GM19351 (cell line): ENCODE results near the gene IFT57.
"Not testable (repeated sequence)": the region's sequence is repeated elsewhere in the genome, so short reads cannot be mapped to it uniquely, and the experiment has no call there.

Experiments
- ATAC-seq: cut with Tn5 transposase; IDR thresholded peaks from one replicate; pipeline ENCODE4 v1.9.1; 2021; ENCODE audit warnings: mild to moderate bottlenecking, moderate library complexity; ENCODE audit not compliant: unreplicated experiment

The IFT57 gene

GRCh38 chr3:108221911-108222852 is at the start of gene IFT57:
Gene IFT57 (minus strand): TSS chr3:108222424. CDS start chr3:108222322, 102 bp downstream.
- peak; percentile 89 for ATAC-seq

- no peak for ATAC-seq
Observed at GRCh38 chr3:108271626-108272025, 49.4 kb upstream of the IFT57 start.

DNA sequence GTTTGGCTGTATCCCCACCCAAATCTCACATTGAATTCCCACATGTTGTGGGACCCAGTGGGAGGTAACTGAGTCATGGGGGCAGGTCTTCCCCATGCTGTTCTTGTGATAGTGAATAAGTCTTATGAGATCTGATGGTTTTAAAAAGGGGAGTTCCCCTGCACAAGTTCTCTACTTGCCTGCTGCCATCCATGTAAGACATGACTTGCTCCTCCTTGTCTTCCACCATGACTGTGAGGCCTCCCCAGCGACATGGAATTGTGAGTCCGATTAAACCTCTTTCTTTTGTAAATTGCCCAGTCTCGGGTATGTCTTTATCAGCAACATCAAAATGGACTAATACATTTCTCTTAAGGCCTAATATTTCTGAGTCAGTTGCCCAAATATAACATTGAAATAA is 46.0 kb upstream of the IFT57 start:
- not testable (repeated sequence) for ATAC-seq

- ATAC-seq: not testable (repeated sequence)
Observed at GRCh38 chr3:108264534-108265298, 42.5 kb upstream of the IFT57 start.

DNA sequence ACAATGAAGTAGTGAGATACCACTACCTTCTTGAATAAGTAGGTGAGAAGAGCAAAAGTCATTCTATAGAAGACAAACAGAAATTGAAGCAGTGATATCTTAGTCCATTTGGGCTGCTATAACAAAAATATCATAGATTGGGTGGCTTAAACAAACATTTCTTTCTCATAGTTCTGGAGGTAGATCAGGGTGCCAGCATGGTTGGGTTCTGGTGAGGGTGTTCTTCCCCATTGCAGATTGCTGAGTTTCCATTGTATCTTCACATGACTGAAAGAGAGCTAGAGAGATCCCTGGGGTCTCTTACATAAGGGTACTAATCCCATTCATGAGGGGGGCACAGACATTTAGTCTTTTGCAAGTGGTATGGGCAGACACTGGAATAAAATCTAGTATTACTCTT is 32.9 kb upstream of the IFT57 start:
- no peak for ATAC-seq

- ATAC-seq: no peak
Observed at GRCh38 chr3:108251844-108252243, 29.6 kb upstream of the IFT57 start.

- ATAC-seq: no peak
Observed at GRCh38 chr3:108251265-108251664, 29.0 kb upstream of the IFT57 start.

- ATAC-seq: no peak
Observed at GRCh38 chr3:108250626-108251025, 28.4 kb upstream of the IFT57 start.

- ATAC-seq: no peak
Observed at GRCh38 chr3:108243243-108243642, 21.0 kb upstream of the IFT57 start.

DNA sequence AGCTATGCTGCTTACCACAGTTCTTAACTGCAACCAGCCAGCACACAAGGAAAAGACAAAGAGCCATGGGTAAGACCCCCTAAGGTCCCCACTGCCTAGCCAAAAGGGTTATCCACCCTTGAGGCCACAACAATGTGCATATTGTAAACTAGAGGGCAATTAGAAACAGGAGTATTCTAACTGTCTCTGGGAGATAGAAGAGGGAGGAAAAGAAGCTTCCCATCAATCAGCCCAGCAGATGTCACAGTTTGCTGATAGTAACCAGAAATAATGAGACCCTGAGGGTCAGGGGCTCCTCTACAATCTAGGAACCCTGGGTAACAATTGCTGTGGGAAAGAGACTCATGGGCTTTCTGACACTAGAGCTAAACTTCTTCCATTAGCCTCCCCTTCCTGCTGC is 20.6 kb upstream of the IFT57 start:
- no peak for ATAC-seq

GRCh38 chr3:108241721-108242120 is 19.5 kb upstream of the IFT57 start:
- ATAC-seq: no peak

DNA sequence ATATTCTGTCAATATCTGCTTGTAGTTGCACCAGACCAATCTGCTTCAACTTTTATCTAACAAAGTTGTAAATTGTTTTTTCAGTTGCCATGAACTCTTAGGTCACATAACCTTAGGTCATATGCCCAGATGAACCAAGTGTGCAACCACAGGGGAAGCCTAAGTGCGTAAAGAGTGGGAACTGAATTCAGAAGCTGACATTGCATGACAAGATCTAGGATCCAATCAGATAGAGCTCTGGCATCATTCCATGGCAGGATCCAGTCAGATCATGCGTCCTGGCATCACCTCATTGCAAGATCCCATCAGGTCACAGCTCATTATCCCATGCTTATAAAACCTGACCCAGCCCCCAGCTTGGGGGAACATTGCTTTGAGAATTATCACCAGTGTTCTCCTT is 18.9 kb upstream of the IFT57 start:
- ATAC-seq: no peak

DNA sequence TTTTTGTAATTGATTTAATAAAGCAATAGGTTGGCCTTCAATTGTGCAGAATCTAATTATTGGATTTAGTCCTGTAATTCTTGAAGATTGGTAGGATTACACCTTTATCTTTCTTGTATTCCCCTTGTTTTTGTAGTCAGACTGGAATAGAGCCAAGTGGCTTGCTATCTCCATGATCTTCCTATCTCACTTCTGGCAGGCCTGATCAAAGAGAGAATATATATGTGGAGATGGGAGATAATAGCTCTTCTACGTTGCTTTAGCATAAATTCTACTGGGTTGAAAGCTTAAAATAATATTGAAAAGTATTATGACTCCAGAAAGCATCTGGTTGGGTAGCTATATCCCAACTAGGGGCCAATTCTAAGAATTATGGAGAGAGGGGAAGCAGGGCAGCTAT is 16.9 kb upstream of the IFT57 start:
- no peak for ATAC-seq

GRCh38 chr3:108235290-108235689 is 13.1 kb upstream of the IFT57 start:
- no peak for ATAC-seq

DNA sequence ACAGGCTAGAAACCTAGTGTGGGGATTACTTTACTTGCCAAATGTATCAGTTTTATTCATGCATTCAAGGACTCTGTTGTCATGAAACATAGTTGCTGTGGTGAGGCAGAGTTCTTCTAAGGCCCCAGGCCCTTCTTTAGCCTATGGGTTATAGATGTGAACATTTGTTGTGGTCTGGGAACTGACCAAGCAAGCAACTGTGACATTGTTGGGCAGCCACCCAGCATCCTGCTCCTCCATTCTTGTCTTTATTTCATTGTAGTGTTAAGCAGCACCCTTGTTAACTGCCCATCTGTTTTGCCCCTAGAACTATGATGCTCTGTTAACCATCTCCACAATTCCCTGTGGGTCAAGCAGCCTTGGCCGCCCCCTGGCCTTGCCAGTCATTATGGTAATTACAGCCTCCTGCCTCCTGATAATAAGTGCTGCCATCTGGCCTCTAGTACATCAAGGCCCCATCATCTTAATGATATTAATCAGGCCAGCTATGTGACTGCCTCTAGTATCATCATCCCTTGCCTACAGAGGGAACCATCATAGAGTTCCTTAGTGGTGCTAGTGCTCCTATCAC is 12.2 kb upstream of the IFT57 start:
- ATAC-seq: no peak

DNA sequence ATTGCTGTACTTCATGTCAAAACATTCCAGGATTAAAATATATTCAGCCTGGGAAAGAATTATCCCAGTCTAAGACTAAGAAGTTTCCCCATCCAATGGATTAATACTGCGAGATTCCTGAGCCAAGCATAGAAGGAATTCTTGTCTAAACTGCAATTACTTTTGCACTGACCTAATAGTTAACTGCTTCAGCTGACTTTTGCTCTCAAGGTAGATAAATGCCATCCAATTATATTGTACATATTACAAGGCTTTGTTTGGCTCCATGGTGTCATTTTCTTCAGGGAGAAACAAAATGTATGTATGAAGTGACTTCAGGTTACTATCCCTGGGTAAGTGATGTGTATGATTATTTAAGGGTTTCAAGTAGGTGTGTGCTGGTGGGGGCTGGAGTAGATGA is 6.1 kb upstream of the IFT57 start:
- ATAC-seq: no peak

DNA sequence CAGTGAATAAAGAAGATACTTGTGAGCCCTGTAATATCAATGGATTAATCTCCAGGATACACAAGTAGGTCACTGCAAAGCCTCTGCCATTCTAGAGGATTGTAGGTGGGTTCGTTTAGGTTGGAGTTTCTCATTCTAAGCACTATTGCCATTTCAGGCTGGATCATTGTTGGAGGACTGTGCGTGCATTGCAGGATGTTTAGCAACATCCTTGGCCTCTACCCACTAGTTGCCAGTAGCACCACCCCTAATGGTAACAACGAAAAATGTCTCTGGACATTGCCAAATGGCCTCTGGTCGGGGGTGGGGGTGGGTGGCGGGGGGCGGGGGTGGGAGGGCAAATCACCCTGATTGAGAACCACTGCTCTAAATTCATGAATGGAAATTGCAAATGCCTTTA is 4.9 kb upstream of the IFT57 start:
- no peak for ATAC-seq

DNA sequence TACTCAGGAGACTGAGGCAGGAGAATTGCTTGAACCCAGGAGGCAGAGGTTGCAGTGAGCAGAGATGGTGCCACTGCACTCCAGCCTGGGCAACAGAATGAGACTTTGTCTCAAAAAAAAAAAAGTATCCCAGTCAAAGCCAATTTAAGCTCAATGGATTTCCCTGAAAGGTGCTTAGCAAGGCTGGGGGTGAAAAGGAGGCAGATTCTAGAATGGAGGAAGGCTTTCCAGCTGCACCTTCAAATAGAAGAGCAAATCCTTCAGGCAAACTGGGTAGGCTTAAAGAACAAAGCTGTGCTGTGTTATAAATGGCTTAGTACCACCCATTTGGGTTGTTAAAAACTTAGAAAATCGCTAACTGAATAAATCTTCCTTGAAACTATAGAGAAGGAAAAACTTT is 3.0 kb upstream of the IFT57 start:
- ATAC-seq: no peak

DNA sequence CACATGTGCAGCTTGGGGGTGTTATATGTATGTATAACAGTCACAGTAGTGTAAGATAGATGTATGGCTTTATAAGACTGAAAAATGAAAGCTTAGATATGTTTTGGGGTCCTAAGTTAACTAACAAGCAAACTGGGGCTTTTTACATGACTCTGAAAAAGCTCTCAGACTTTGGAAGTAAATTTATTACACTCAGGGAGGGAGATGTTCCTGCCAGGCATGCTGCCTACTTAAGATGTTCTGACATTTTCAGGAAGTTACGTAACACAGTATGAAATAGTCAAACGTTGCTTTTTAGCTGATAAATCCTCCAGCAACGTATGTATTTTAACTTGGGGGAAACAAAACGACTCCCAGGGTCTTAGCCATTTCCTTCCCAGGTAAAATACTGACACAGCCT is 1.7 kb upstream of the IFT57 start:
- ATAC-seq: no peak

DNA sequence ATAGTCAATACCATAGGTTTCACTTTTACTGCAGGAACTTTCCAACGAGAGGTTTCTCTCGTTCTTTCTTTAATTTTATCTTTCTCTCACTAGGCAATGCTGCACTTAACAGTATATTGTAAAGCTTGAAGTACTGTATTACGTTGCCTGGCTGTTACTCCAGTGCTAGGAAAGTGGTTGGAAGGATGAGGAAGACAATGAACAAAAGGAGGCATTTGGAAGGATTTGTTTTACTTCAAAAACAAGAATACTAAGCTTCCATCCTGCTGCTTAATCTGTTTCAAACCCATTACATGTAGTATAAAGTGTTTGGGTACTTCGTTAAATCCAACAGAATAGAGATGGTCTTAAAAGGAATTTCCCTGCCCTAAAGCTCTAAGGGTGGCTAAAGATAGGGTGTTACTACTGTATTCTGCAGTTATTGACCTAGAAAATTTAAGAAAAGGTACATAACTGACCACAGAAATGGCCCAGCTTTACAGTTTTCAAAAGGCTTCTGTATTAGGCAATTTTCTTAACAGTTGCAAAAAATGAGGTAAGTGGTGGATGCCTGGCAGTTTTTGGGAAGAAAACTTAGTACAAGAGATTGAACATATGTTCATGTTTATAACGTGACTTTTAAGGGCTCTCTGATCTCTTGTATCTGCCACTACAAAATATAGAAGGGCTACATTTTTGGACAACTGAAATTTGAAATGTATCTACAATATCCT is 785 bp upstream of the IFT57 start:
- no peak for ATAC-seq

DNA sequence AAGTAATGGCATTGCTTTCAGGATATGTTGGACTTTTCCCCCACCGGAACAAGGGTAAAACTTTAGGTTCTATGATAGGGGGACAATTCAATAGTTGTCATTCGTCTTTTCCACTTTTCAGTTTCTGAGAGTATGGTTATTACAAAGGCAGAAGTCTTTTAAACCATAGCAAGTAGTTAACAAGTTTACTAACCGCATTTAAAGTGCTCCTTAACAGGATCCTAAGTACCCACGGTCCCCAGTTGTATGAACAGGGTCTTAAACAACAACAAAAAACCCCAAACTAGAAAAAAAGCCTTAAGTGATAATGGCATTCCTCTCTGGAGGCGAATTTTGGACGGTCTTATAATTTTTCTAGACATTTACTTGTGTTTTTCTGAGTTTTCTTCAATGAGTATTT is 831 bp downstream of the IFT57 start:
- ATAC-seq: no peak
